HepG2 (cell line): ENCODE measurements around the gene RIC3. TPM values are rescaled to one million over a fixed set of nuclear protein-coding genes. Genes with fewer than 3 reads are reported as not detected.

ENCODE experiments used
- ATAC-seq: fragments of 200-7000 bp; cut with Tn5 transposase; 3 replicates; pipeline ENCODE4 v1.9.1; 2020; ENCODE audit warnings: mild to moderate bottlenecking, moderate library complexity
- BruUV-seq: library from RNA; stranded (reverse); fragments of 400-500 nt; replicated peaks from 2 replicates; lab custom pipeline; 2021; lab: Mats Ljungman, UMichigan
- CTCF ChIA-PET: fragments of 300-600 bp; formaldehyde crosslinking; extraction: SDS; loops from one replicate; lab custom pipeline; 2021; ENCODE audit warnings: low total read pairs, inconsistent platforms, low intra/inter-chr PET ratio; lab: Yijun Ruan, JAX
- POLR2A ChIA-PET: fragments of 350-600 bp; sonication (Branson Sonifier 250); formaldehyde crosslinking; loops from one replicate; lab custom pipeline; 2020; ENCODE audit warnings: antibody characterized with exemption, inconsistent platforms; lab: Yijun Ruan, JAX
- DNase-seq: peaks from one replicate; pipeline ENCODE4 v3.0.0-alpha.2; 2015; ENCODE audit warnings: low spot score
- FAIRE-seq: peaks from 3 replicates; lab custom pipeline; 2011; peaks lifted over from hg19 to GRCh38; lab: Jason Lieb, UNC
- H2AFZ ChIP-seq: one replicate; pipeline ENCODE4 v1.6.1; 2011; ENCODE audit warnings: low read length, inconsistent platforms
- H3K27ac ChIP-seq: fragments of 300-600 bp; 3 replicates; pipeline ENCODE4 v1.8.0; 2011; ENCODE audit warnings: mixed run types, mild to moderate bottlenecking, mixed read lengths, low read length, inconsistent platforms; ENCODE audit not compliant: insufficient read depth; ENCODE audit errors: extremely low read length
- H3K27me3 ChIP-seq, 2 experiments: fragments of 200-600 bp in 1 of 2; 2 replicates in 1 of 2; 3 replicates in 1 of 2; pipeline versions ENCODE4 v1.6.0 to v1.8.0; 2011; ENCODE audit warnings: low read length in 2 of 2, mild to moderate bottlenecking in 2 of 2, moderate library complexity in 2 of 2, inconsistent platforms in 1 of 2; ENCODE audit not compliant: insufficient read depth in 2 of 2, control insufficient read depth in 1 of 2
- H3K36me3 ChIP-seq, 2 experiments: fragments of 200-600 bp in 1 of 2; replicated peaks in 1 of 2; 2 replicates in 1 of 2; 3 replicates in 1 of 2; pipeline versions ENCODE4 v1.5.1 to v1.8.0; 2011; ENCODE audit warnings: low read length in 2 of 2, inconsistent platforms in 1 of 2; ENCODE audit not compliant: insufficient read depth in 2 of 2, control insufficient read depth in 1 of 2
- H3K4me1 ChIP-seq: 2 replicates; pipeline ENCODE4 v1.5.1; 2012; ENCODE audit warnings: low read length, inconsistent platforms; ENCODE audit not compliant: insufficient read depth
- H3K4me2 ChIP-seq: 2 replicates; pipeline ENCODE4 v1.6.0; 2011; ENCODE audit warnings: low read depth, low read length, inconsistent platforms
- H3K4me3 ChIP-seq, 3 experiments: fragments of 200-600 bp in 1 of 3; sonication (generic), shearing (Covaris generic) in 1 of 3; replicated peaks in 1 of 3; 2 replicates each; pipeline ENCODE4 v1.5.1; 2011 to 2016; ENCODE audit warnings: low read length in 3 of 3, inconsistent platforms in 2 of 3, low read depth in 2 of 3, mild to moderate bottlenecking in 2 of 3, control low read depth in 1 of 3, mixed read lengths in 1 of 3; ENCODE audit not compliant: insufficient read depth in 1 of 3
- H3K79me2 ChIP-seq: one replicate; pipeline ENCODE4 v1.6.1; 2011; ENCODE audit warnings: low read length, inconsistent platforms; ENCODE audit not compliant: insufficient read depth
- H3K9ac ChIP-seq: 2 replicates; pipeline ENCODE4 v1.6.0; 2011; ENCODE audit warnings: mild to moderate bottlenecking, low read depth, low read length, inconsistent platforms; ENCODE audit not compliant: insufficient read depth
- H3K9me3 ChIP-seq: 2 replicates; pipeline ENCODE4 v1.5.1; 2012; ENCODE audit warnings: mild to moderate bottlenecking, low read length
- H4K20me1 ChIP-seq: 2 replicates; pipeline ENCODE4 v1.6.0; 2011; ENCODE audit warnings: inconsistent platforms, mild to moderate bottlenecking, low read length, moderate library complexity; ENCODE audit not compliant: insufficient read depth
- FOXM1 ChIP-seq: sonication (generic); formaldehyde crosslinking; IDR thresholded peaks from 2 replicates; pipeline ENCODE4 v1.5.0; 2020; ENCODE audit warnings: missing genetic modification reagents
- NCOA1 ChIP-seq: sonication (generic); formaldehyde crosslinking; IDR thresholded peaks from 2 replicates; pipeline ENCODE4 v1.9.0; 2021; ENCODE audit warnings: missing genetic modification reagents
- RBAK ChIP-seq: sonication (generic); formaldehyde crosslinking; IDR thresholded peaks from 2 replicates; pipeline ENCODE4 v1.5.1; 2020; ENCODE audit warnings: mild to moderate bottlenecking, missing genetic modification reagents
- THYN1 ChIP-seq: sonication (generic); formaldehyde crosslinking; IDR thresholded peaks from 2 replicates; pipeline ENCODE4 v1.8.1; 2023; ENCODE audit warnings: low read depth, mild to moderate bottlenecking, moderate library complexity, missing genetic modification reagents, borderline replicate concordance
- ZNF468 ChIP-seq: sonication (generic); formaldehyde crosslinking; IDR thresholded peaks from 2 replicates; pipeline ENCODE4 v1.8.0; 2022; ENCODE audit warnings: mild to moderate bottlenecking, moderate library complexity, missing genetic modification reagents
- ZNF598 ChIP-seq: sonication (generic); formaldehyde crosslinking; IDR thresholded peaks from 2 replicates; pipeline ENCODE4 v1.5.1; 2020; ENCODE audit warnings: mild to moderate bottlenecking, missing genetic modification reagents, borderline replicate concordance
- ZNF678 ChIP-seq: sonication (generic); formaldehyde crosslinking; IDR thresholded peaks from 2 replicates; pipeline ENCODE4 v1.4.0; 2020; ENCODE audit warnings: mild to moderate bottlenecking, missing genetic modification reagents
- ZNF7 ChIP-seq: IDR thresholded peaks from 2 replicates; pipeline ENCODE4 v1.6.1; 2016; ENCODE audit warnings: missing biosample characterization, missing genetic modification reagents
- ZNF768 ChIP-seq: sonication (generic); formaldehyde crosslinking; IDR thresholded peaks from 2 replicates; pipeline ENCODE4 v1.4.0; 2020; ENCODE audit warnings: missing genetic modification reagents
- WGBS: methylation state at CpG from one replicate; pipeline ENCODE4 v1.1.6; 2017; ENCODE audit warnings: low lambda C conversion rate; 5-methylcytosine and 5-hydroxymethylcytosine counted together
- in situ Hi-C: cut with HindIII; loops from 2 replicates; pipeline ENCODE4 v1.10.0; 2017; ENCODE audit warnings: low pct_unique_long_range_greater_than_20kb; ENCODE audit not compliant: extremely low pct_ligation_motif_present
- intact Hi-C: fragments of 100-400 bp; cut with micrococcal nuclease; formaldehyde crosslinking; loops from one replicate; pipeline ENCODE4 v1.10.0; 2022; ENCODE audit not compliant: unreplicated experiment
- polyA plus RNA-seq, 8 experiments: library from polyadenylated mRNA; depleted of rRNA in 3 of 8; stranded (reverse) in 7 of 8; unstranded in 1 of 8; fragments of >200 nt; fragmentation: Illumina TruSeq in 4 of 8; extraction: Trizol in 4 of 8; gene quantifications; 2 replicates each; pipeline versions ENCODE4 v1.2.1 to v1.2.3, GENCODE V29; 2011 to 2016; ENCODE audit warnings: low read depth in 4 of 8, missing spikeins in 1 of 8, mixed read lengths in 1 of 8; ENCODE audit not compliant: insufficient read depth in 1 of 8
- total RNA-seq, 5 experiments: library from RNA; depleted of rRNA; stranded (reverse); fragments of >200 nt; fragmentation: Illumina TruSeq; extraction: Trizol; gene quantifications; 2 replicates each; pipeline ENCODE4 v1.2.3, GENCODE V29; 2016; ENCODE audit warnings: low read depth in 1 of 5
- TF ChIP-seq, protein P1 (sequence below): sonication (generic); formaldehyde crosslinking; IDR thresholded peaks from 2 replicates; pipeline ENCODE4 v1.4.0; 2020; ENCODE audit warnings: low read depth, missing genetic modification reagents
- TF ChIP-seq, protein P2 (sequence below): sonication (generic); formaldehyde crosslinking; conservative IDR thresholded peaks from 2 replicates; pipeline ENCODE4 v1.4.0; 2020; ENCODE audit warnings: missing genetic modification reagents
- TF ChIP-seq, protein P3 (sequence below): sonication (generic); formaldehyde crosslinking; IDR thresholded peaks from 2 replicates; pipeline ENCODE4 v1.5.1; 2020; ENCODE audit warnings: mild to moderate bottlenecking, missing genetic modification reagents, moderate library complexity

Gene RIC3
- total and polyA plus RNA-seq, 2 of the 13 experiments (the other 11 are each of a cell fraction or from before 2014, with no cell fraction given) = not detected

DNA sequence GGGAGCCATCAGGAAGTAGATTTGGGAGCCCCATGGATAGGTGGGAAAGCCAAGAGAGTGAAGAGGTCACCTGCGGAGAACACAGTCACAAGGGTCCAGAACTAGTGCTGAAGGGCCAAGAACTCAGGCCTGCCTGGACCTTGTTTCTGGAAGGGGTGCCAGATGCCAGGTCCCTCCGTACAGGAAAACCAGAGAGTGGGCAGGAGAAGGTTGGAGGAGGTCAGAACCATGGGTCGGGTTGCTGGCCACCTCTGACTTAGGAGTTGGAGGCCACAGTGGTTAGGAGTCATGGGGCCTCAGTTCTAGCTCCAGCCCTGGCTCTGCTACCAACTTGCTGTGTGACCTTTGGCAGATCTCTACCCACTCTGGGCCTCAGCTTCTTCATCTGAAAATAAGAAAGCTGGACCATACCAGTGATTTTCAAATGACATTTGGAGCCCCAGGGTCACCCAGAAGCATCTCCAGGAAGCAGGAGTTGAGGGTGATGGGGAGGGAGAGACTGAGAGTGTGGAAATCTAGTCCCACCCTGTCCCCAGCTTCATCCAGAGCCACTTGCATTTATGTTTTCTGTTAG lies 108.6 kb downstream of the RIC3 start:
- CTCF ChIA-PET = no interaction called here
- no peak overlapping the region for H2AFZ ChIP-seq
- H3K36me3 ChIP-seq = no peaks in the 10 kb centered on the region
- H3K9ac ChIP-seq = no peak overlapping the region
- H3K27ac ChIP-seq = no peak overlapping the region
- FAIRE-seq (no peak), DNase-seq (no peak), ATAC-seq (no peak)
- H3K4me2 ChIP-seq = no peak overlapping the region
- TF ChIP-seq ZNF598 (CRISPR knock-in tag) = no peak
- TF ChIP-seq ZNF768 = peak; percentile 81
- POLR2A ChIA-PET = no interaction called here
- intact Hi-C loops = no loop called here
- H3K27me3 ChIP-seq = peaks cover 4 to 39% of the 10 kb centered on the region in 2 experiments; a peak in 4 of 5 replicates
- no peaks in the 10 kb centered on the region for H3K79me2 ChIP-seq
- no peaks in the 10 kb centered on the region for H4K20me1 ChIP-seq
- in situ Hi-C loops = no loop called here
- BruUV-seq = no TSS peak
- no peak overlapping the region for H3K4me3 ChIP-seq
- no peaks in the 10 kb centered on the region for H3K9me3 ChIP-seq
- WGBS = 30% methylated on average over 3 of the region's 3 CpGs
- no peaks in the 10 kb centered on the region for H3K4me1 ChIP-seq

DNA sequence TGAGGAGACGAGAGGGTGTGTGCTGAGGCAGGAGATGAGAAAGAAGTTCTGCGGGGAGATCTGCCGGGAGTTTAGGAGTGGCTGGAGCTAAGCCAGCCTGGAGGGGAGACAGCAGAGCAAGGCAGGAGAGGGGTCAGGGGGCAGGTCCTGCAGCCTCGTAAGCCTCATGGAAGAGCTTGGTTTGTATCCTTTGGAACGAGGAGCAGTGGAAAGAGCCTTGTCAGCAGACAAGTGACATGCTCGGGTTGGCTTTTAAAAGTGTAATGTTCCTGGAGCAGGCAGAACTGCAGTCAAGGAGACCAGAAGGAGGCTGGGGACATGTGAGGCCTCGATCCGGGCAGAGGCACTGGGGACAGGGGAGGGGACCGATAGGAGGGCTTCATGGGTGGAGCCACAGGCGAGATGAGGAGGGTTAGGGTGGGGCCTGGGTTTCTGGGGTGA lies 109.2 kb downstream of the RIC3 start:
- no peak for ATAC-seq
- Histone ChIP-seq H2AFZ (no peak overlapping the region), H3K27ac (no peak overlapping the region), H3K27me3 (peaks cover 4 to 38% of the 10 kb centered on the region in 2 experiments; a peak in 4 of 5 replicates), H3K9ac (no peak overlapping the region), H3K4me1 (no peaks in the 10 kb centered on the region), H3K36me3 (no peaks in the 10 kb centered on the region), H3K79me2 (no peaks in the 10 kb centered on the region), H3K4me2 (no peak overlapping the region), H3K9me3 (no peaks in the 10 kb centered on the region), H4K20me1 (no peaks in the 10 kb centered on the region), H3K4me3 (no peak overlapping the region)
- in situ Hi-C loops (no loop called here), intact Hi-C loops (no loop called here)
- CTCF ChIA-PET = no interaction called here
- BruUV-seq = no TSS peak
- POLR2A ChIA-PET = no interaction called here
- no peak for DNase-seq
- no peak for FAIRE-seq
- 6% methylated on average over 10 of the region's 10 CpGs for WGBS
- TF ChIP-seq, protein P1, sequence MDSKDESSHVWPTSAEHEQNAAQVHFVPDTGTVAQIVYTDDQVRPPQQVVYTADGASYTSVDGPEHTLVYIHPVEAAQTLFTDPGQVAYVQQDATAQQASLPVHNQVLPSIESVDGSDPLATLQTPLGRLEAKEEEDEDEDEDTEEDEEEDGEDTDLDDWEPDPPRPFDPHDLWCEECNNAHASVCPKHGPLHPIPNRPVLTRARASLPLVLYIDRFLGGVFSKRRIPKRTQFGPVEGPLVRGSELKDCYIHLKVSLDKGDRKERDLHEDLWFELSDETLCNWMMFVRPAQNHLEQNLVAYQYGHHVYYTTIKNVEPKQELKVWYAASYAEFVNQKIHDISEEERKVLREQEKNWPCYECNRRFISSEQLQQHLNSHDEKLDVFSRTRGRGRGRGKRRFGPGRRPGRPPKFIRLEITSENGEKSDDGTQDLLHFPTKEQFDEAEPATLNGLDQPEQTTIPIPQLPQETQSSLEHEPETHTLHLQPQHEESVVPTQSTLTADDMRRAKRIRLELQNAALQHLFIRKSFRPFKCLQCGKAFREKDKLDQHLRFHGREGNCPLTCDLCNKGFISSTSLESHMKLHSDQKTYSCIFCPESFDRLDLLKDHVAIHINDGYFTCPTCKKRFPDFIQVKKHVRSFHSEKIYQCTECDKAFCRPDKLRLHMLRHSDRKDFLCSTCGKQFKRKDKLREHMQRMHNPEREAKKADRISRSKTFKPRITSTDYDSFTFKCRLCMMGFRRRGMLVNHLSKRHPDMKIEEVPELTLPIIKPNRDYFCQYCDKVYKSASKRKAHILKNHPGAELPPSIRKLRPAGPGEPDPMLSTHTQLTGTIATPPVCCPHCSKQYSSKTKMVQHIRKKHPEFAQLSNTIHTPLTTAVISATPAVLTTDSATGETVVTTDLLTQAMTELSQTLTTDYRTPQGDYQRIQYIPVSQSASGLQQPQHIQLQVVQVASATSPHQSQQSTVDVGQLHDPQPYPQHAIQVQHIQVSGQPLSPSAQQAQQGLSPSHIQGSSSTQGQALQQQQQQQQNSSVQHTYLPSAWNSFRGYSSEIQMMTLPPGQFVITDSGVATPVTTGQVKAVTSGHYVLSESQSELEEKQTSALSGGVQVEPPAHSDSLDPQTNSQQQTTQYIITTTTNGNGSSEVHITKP = no peak
- TF ChIP-seq ZNF7 (CRISPR knock-in tag) (no peak), NCOA1 (CRISPR knock-in tag) (no peak), ZNF678 (CRISPR knock-in tag) (no peak), FOXM1 (CRISPR knock-in tag) (no peak), THYN1 (no peak), ZNF468 (CRISPR knock-in tag) (no peak), RBAK (CRISPR knock-in tag) (no peak)
- TF ChIP-seq, protein P2, sequence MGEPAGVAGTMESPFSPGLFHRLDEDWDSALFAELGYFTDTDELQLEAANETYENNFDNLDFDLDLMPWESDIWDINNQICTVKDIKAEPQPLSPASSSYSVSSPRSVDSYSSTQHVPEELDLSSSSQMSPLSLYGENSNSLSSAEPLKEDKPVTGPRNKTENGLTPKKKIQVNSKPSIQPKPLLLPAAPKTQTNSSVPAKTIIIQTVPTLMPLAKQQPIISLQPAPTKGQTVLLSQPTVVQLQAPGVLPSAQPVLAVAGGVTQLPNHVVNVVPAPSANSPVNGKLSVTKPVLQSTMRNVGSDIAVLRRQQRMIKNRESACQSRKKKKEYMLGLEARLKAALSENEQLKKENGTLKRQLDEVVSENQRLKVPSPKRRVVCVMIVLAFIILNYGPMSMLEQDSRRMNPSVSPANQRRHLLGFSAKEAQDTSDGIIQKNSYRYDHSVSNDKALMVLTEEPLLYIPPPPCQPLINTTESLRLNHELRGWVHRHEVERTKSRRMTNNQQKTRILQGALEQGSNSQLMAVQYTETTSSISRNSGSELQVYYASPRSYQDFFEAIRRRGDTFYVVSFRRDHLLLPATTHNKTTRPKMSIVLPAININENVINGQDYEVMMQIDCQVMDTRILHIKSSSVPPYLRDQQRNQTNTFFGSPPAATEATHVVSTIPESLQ = no peak
- TF ChIP-seq, protein P3, sequence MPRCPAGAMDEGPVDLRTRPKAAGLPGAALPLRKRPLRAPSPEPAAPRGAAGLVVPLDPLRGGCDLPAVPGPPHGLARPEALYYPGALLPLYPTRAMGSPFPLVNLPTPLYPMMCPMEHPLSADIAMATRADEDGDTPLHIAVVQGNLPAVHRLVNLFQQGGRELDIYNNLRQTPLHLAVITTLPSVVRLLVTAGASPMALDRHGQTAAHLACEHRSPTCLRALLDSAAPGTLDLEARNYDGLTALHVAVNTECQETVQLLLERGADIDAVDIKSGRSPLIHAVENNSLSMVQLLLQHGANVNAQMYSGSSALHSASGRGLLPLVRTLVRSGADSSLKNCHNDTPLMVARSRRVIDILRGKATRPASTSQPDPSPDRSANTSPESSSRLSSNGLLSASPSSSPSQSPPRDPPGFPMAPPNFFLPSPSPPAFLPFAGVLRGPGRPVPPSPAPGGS (CRISPR knock-in tag) = no peak
